ENCODE results near the gene NTN5. TPM values are rescaled to one million over a fixed set of nuclear protein-coding genes. Genes with fewer than 3 reads are reported as not detected.
A peak's percentile ranks its signal among the peaks of the same experiment; 100 is the strongest.

Gene NTN5
- total and polyA plus RNA-seq, 11 donors, result 0.11 to 0.42 (median 0.16) TPM; not detected in 7

GRCh38 chr19:48676487-48676886, 3.7 kb upstream of the NTN5 start:
- no peak for ATAC-seq
- Histone ChIP-seq H3K4me3 (no peak overlapping the region), H3K27ac (no peak overlapping the region), H3K27me3 (no peaks in the 10 kb centered on the region), H3K36me3 (no peaks in the 10 kb centered on the region), H3K4me1 (peaks cover 0 to 12% (median 7%) of the 10 kb centered on the region in 12 donors), H3K9me3 (no peaks in the 10 kb centered on the region)
- no peak for DNase-seq
- no peak for TF ChIP-seq POLR2A (IDR thresholded peaks at IDR 0.05)
- TF ChIP-seq, protein P1, sequence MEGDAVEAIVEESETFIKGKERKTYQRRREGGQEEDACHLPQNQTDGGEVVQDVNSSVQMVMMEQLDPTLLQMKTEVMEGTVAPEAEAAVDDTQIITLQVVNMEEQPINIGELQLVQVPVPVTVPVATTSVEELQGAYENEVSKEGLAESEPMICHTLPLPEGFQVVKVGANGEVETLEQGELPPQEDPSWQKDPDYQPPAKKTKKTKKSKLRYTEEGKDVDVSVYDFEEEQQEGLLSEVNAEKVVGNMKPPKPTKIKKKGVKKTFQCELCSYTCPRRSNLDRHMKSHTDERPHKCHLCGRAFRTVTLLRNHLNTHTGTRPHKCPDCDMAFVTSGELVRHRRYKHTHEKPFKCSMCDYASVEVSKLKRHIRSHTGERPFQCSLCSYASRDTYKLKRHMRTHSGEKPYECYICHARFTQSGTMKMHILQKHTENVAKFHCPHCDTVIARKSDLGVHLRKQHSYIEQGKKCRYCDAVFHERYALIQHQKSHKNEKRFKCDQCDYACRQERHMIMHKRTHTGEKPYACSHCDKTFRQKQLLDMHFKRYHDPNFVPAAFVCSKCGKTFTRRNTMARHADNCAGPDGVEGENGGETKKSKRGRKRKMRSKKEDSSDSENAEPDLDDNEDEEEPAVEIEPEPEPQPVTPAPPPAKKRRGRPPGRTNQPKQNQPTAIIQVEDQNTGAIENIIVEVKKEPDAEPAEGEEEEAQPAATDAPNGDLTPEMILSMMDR (IDR thresholded peaks at IDR 0.05), result no peak
- intact Hi-C loops (cut with DNase I), result loop anchor here (5.0 to 10.0 kb wide), 10 partner anchors 36 to 168 kb away; partner anchors contain the start of gene HSD17B14 (in 4 of the 10)
- WGBS, 4 donors, result 91 to 94% (median 94%) methylated on average over 16 to 17 of the region's 17 CpGs

- DNase-seq (peak; percentile 79 to 87 (median 84)), ATAC-seq (peak; percentile 58 to 89 (median 80))
- peaks cover 0 to 12% (median 7%) of the 10 kb centered on the region in 12 donors for H3K4me1 ChIP-seq
- H3K36me3 ChIP-seq, result no peaks in the 10 kb centered on the region
- H3K27me3 ChIP-seq, result no peaks in the 10 kb centered on the region
- H3K9me3 ChIP-seq, result no peaks in the 10 kb centered on the region
- intact Hi-C loops (cut with DNase I), result loop anchor here (1.0 to 10.0 kb wide), 12 partner anchors 29 to 170 kb away; partner anchors contain the start of genes HSD17B14 (in 4 of the 10) and CA11 (in 2 of the 10)
- WGBS, 4 donors, result 35 to 56% (median 39%) methylated on average over 18 to 28 of the region's 28 CpGs
- no peak overlapping the region for H3K4me3 ChIP-seq
- no peak for TF ChIP-seq POLR2A (IDR thresholded peaks at IDR 0.05)
- TF ChIP-seq, protein P1 (IDR thresholded peaks at IDR 0.05), result peak; percentile 76 to 94 (median 87)
- H3K27ac ChIP-seq, result peak overlapping the region in 2 of 12 donors; percentile 2 to 46
These were observed 2.4 kb upstream of the NTN5 start for GRCh38 chr19:48674921-48675824.

DNA sequence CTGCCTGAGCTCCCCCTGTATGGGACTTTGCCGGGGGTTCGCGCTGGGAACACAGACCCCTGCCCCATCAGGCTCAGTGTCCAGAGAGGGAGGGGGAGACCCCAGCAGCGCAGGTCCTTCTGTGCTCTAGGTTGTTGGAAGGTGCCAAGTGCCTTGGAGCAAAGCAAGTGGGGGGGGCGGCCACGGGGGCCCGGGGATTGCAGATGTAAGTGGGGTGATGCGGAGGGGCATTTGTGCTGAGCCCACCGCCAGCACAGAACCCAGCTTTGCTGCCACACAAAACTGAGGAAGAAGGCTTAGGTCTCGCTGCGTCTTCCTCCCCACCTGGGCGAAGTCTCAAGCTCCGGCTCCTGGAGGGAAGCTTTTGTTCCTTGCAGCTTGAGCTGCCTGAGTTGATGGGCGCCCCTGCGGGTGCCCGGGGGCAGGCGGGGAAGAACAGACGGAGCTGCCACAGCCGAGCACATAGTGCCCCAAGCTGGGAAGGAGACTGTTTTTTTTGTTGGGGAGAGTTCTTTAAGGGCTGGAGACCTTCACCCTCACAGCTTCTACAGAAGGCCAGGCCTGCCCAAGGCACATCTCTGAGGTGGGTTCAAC, 1.5 kb upstream of the NTN5 start:
- no peak overlapping the region for H3K4me3 ChIP-seq
- no peaks in the 10 kb centered on the region for H3K27me3 ChIP-seq
- intact Hi-C loops (cut with DNase I), result loop anchor here (2.0 to 10.0 kb wide), 7 partner anchors 50 to 170 kb away; partner anchors contain the start of gene HSD17B14 (in 4 of the 10)
- H3K9me3 ChIP-seq, result no peaks in the 10 kb centered on the region
- peaks cover 0 to 12% (median 7%) of the 10 kb centered on the region in 12 donors for H3K4me1 ChIP-seq
- H3K27ac ChIP-seq, result no peak overlapping the region
- H3K36me3 ChIP-seq, result no peaks in the 10 kb centered on the region
- DNase-seq (no peak), ATAC-seq (no peak)
- TF ChIP-seq, protein P1 (IDR thresholded peaks at IDR 0.05), result no peak
- TF ChIP-seq POLR2A (IDR thresholded peaks at IDR 0.05), result no peak
- 86 to 92% (median 90%) methylated on average over 13 to 19 of the region's 19 CpGs for WGBS, 4 donors

Data from heart left ventricle (tissue), 16 donors.